Measurements from ENCODE around the gene LAYN.

Gene LAYN

DNA sequence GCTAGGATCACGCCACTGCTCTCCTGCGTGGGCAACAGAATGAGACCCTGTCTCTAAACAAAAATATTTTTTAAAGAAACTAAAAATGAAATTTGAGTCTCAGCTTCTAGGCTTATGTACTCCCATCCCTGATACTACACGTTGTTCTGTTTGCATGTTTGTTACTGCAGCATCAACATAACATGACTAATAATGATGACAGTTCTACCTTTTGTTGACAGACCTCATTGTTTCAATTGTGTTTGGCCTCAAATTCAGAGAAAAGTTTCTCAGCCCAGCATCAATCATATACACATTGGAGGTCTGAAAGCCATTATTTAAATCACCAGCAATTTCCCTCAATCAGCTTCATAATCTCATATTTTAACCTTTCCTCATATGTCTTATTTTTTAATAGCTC lies 20.8 kb downstream of the LAYN start:
- no peak for DNase-seq (ENCODE audit: low read depth, low spot score)
- Histone ChIP-seq H3K27me3 (ENCODE audit: control insufficient read depth, insufficient read depth, low read length) (no peaks in the 10 kb centered on the region), H3K4me3 (ENCODE audit: low read length) (no peak overlapping the region), H3K4me1 (ENCODE audit: control insufficient read depth, insufficient read depth, low read length) (no peaks in the 10 kb centered on the region; the same call in 1 of the 2 replicates), H3K36me3 (ENCODE audit: control insufficient read depth, insufficient read depth, low read length) (no peaks in the 10 kb centered on the region), H3K27ac (ENCODE audit: low read length) (no peak overlapping the region), H3K9me3 (ENCODE audit: control insufficient read depth, insufficient read depth, low read length) (no peaks in the 10 kb centered on the region)
- no CpG with 5 or more reads among the region's 3 CpGs for WGBS (ENCODE audit: insufficient coverage, insufficient read length)

DNA sequence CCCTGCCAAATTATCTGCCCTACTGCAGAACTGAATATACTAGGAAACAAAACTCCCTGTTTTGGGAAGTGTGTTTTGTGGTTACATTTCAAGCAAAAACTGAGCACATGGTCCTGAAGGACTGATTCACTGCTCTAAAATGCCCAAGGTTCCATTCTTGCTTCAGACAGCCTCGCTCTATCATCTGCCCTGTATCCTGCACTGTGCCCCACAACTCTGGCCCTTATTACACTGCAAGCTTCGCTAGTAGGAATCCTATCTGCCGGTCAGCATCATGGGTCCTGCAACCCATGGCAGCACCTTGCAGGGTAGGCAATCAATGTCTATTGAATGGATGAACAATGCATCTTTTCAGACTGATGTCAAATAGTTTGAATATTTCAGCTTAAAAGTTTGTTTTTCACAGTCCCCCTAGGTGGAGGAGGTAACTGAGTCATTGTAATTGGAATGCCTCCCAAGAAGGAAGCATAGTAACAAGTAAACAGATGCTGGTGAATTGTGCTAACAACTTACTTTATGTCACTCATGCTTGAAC lies 21.3 kb downstream of the LAYN start:
- Histone ChIP-seq H3K27me3 (ENCODE audit: control insufficient read depth, insufficient read depth, low read length) (no peaks in the 10 kb centered on the region), H3K4me3 (ENCODE audit: low read length) (no peak overlapping the region), H3K27ac (ENCODE audit: low read length) (no peak overlapping the region), H3K36me3 (ENCODE audit: control insufficient read depth, insufficient read depth, low read length) (no peaks in the 10 kb centered on the region), H3K4me1 (ENCODE audit: control insufficient read depth, insufficient read depth, low read length) (no peaks in the 10 kb centered on the region; the same call in 1 of the 2 replicates), H3K9me3 (ENCODE audit: control insufficient read depth, insufficient read depth, low read length) (no peaks in the 10 kb centered on the region)
- DNase-seq (ENCODE audit: low read depth, low spot score): no peak
- no CpG with 5 or more reads among the region's 3 CpGs for WGBS (ENCODE audit: insufficient coverage, insufficient read length)

DNA sequence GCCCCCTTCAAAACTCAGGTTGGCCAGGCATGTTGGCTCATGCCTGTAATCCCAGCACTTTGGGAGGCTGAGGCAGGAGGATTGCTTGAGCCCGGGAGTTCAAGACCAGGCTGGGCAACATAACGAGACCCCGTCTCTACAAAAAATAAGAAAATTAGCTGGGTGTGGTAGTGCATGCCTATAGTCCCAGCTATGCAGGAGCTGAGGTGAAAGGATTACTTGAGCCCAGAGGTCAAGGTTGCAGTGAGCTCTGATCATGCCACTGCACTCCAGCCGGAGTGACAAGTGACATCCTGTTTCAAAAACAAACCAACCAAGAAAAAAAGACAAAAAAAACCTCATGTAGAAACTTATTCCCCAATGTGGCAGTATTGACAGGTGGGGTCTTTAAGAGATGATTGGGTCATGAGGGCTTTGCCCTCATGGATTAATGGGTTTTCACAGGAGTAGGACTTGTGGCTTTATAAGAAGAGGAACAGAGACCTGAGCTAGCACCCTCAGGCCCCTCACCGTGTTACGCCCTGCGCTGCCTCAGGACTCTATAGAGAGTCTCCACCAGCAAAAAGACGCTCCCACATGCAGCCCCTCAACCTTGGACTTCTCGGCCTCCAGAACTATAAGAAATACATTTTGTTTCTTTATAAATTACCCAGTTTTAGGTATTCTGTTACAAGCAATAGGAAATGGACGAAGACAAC lies 22.3 kb downstream of the LAYN start:
- no peak overlapping the region for H3K27ac ChIP-seq (ENCODE audit: low read length)
- no peaks in the 10 kb centered on the region for H3K27me3 ChIP-seq (ENCODE audit: control insufficient read depth, insufficient read depth, low read length)
- H3K36me3 ChIP-seq (ENCODE audit: control insufficient read depth, insufficient read depth, low read length): no peaks in the 10 kb centered on the region
- H3K4me3 ChIP-seq (ENCODE audit: low read length): no peak overlapping the region
- H3K9me3 ChIP-seq (ENCODE audit: control insufficient read depth, insufficient read depth, low read length): no peaks in the 10 kb centered on the region
- WGBS (ENCODE audit: insufficient coverage, insufficient read length): no CpG with 5 or more reads among the region's 10 CpGs
- H3K4me1 ChIP-seq (ENCODE audit: control insufficient read depth, insufficient read depth, low read length): no peaks in the 10 kb centered on the region; the same call in 1 of the 2 replicates
- DNase-seq (ENCODE audit: low read depth, low spot score): no peak

DNA sequence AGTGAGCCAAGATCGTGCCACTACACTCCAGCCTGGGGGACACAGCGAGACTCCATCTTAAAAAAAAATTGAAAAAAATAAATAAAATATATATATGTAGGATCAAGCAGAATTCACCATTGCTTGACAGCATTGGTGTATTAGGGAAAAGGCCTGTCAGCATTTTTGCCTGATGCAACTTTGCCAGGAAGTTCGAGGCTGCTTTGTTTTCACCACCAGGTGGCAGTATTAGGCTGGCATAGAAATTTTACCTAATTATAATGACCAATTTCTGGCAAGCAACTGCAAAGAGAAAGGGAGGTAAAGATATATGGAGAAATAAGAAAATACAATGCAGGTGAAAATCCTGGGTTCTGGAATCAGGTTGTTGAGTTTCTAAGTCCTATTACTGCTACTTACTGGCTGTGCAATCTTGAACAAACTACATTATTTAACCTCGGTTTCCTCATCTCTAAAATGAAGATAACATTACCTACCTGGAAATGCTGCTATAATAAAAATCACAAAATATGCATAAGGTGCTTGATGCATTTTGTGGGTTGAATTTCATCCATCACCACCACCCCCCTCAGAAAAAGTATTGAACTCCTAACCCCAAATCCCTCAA lies 24.7 kb downstream of the LAYN start:
- H3K27me3 ChIP-seq (ENCODE audit: control insufficient read depth, insufficient read depth, low read length): no peaks in the 10 kb centered on the region
- H3K4me3 ChIP-seq (ENCODE audit: low read length): no peak overlapping the region
- no peaks in the 10 kb centered on the region for H3K36me3 ChIP-seq (ENCODE audit: control insufficient read depth, insufficient read depth, low read length)
- H3K9me3 ChIP-seq (ENCODE audit: control insufficient read depth, insufficient read depth, low read length): no peaks in the 10 kb centered on the region
- no CpG with 5 or more reads among the region's 4 CpGs for WGBS (ENCODE audit: insufficient coverage, insufficient read length)
- H3K4me1 ChIP-seq (ENCODE audit: control insufficient read depth, insufficient read depth, low read length): no peaks in the 10 kb centered on the region; the same call in 1 of the 2 replicates
- no peak overlapping the region for H3K27ac ChIP-seq (ENCODE audit: low read length)
- DNase-seq (ENCODE audit: low read depth, low spot score): peak; percentile 25

DNA sequence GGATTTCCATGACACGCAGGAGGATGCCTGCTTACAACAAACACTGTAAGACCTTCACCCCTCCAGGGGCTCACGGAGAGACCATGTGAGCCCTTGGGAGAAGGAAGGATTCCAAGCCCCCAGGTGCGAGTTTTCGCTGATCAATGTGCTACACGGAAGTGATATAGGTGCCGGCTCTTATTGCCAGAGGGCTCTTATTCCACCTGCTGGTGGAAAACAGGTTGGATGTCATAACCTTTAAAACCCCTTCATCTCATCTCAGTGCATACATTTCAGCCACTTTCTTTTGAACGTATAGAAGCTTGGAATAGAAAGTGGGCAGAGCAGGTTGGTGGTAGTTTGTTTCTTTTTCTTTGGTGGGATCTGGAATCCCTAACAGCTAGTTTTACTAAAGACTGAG lies 25.8 kb downstream of the LAYN start:
- Histone ChIP-seq H3K4me3 (ENCODE audit: low read length) (no peak overlapping the region), H3K27me3 (ENCODE audit: control insufficient read depth, insufficient read depth, low read length) (no peaks in the 10 kb centered on the region), H3K27ac (ENCODE audit: low read length) (no peak overlapping the region), H3K9me3 (ENCODE audit: control insufficient read depth, insufficient read depth, low read length) (no peaks in the 10 kb centered on the region), H3K4me1 (ENCODE audit: control insufficient read depth, insufficient read depth, low read length) (no peaks in the 10 kb centered on the region; the same call in 1 of the 2 replicates), H3K36me3 (ENCODE audit: control insufficient read depth, insufficient read depth, low read length) (no peaks in the 10 kb centered on the region)
- DNase-seq (ENCODE audit: low read depth, low spot score): no peak
- no CpG with 5 or more reads among the region's 7 CpGs for WGBS (ENCODE audit: insufficient coverage, insufficient read length)

DNA sequence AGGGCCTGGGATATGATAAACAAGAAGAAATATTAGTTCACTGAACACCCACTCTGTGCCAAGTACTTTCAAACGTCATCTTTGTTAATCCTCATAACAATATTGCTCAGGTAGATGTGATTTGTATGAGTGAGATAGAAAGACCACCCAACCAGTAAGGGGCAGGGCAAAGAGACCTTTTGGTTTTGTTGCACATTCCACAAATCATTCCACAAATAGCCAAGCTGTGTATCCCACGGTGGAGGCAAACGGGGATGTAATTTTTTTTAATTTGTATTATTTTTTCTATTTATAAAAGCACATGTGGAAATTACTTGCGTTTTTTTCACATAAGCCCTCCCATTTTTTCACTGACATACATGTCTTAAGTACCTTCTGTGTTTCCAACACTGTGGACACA lies 29.0 kb downstream of the LAYN start:
- Histone ChIP-seq H3K36me3 (ENCODE audit: control insufficient read depth, insufficient read depth, low read length) (no peaks in the 10 kb centered on the region), H3K27me3 (ENCODE audit: control insufficient read depth, insufficient read depth, low read length) (no peaks in the 10 kb centered on the region), H3K4me1 (ENCODE audit: control insufficient read depth, insufficient read depth, low read length) (no peaks in the 10 kb centered on the region), H3K4me3 (ENCODE audit: low read length) (no peak overlapping the region), H3K9me3 (ENCODE audit: control insufficient read depth, insufficient read depth, low read length) (no peaks in the 10 kb centered on the region), H3K27ac (ENCODE audit: low read length) (no peak overlapping the region)
- no peak for DNase-seq (ENCODE audit: low read depth, low spot score)
- WGBS (ENCODE audit: insufficient coverage, insufficient read length): no CpG with 5 or more reads among the region's 4 CpGs

DNA sequence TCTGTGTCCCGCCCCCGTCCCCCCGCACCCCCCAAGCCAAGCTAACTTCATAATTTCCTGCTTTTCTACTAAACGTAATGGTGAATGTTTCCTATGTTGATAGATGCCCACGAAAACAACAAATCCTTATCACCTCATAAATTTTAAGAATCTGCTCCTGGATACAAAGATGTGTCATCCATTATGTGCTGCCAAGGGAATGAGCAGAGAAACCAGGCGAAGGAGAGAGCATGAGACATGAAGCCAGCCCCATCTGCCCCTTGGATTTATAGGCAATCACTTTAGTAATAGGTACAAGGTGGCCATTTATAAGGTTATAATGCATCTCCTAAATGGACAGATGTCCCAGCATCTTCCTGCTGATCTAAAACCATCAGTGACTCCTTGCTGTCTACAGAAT lies 30.3 kb downstream of the LAYN start:
- H3K4me1 ChIP-seq (ENCODE audit: control insufficient read depth, insufficient read depth, low read length): no peaks in the 10 kb centered on the region
- WGBS (ENCODE audit: insufficient coverage, insufficient read length): no CpG with 5 or more reads among the region's 6 CpGs
- no peaks in the 10 kb centered on the region for H3K27me3 ChIP-seq (ENCODE audit: control insufficient read depth, insufficient read depth, low read length)
- H3K9me3 ChIP-seq (ENCODE audit: control insufficient read depth, insufficient read depth, low read length): no peaks in the 10 kb centered on the region
- no peak overlapping the region for H3K27ac ChIP-seq (ENCODE audit: low read length)
- DNase-seq (ENCODE audit: low read depth, low spot score): no peak
- H3K36me3 ChIP-seq (ENCODE audit: control insufficient read depth, insufficient read depth, low read length): no peaks in the 10 kb centered on the region
- no peak overlapping the region for H3K4me3 ChIP-seq (ENCODE audit: low read length)

DNA sequence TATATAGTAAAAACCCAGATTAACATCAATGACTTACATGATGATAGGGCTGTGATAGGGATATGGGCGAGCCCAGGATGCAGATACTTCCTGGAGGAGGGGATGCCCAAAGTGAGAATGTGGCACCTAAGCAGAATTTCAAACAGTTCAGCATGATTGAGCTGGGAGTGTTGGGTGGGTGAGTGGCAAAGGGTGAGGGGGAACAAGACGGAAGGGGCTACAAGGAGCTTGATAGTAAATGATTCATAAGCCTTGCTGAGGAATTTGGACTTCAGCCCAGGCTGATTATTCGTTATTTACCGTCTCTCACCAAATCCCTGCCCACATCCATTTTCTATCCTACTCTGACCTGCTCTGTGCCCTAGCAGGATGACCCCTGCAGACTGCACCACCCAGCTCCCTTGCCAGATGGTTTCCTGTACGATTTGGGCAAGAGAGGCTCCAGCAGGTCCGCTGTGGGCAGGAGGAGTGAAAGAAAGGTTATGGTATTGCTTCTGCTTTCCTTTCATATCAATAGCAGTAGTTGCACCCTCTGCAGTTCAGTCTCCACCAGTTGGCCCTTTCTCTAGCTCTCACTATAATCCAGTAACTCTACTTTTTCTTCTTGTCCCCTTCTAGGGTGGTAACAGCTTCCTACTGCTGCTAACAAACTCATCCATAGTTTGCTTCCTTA lies 31.4 kb downstream of the LAYN start:
- H3K27me3 ChIP-seq (ENCODE audit: control insufficient read depth, insufficient read depth, low read length): no peaks in the 10 kb centered on the region
- no peaks in the 10 kb centered on the region for H3K36me3 ChIP-seq (ENCODE audit: control insufficient read depth, insufficient read depth, low read length)
- WGBS (ENCODE audit: insufficient coverage, insufficient read length): no CpG with 5 or more reads among the region's 6 CpGs
- H3K4me3 ChIP-seq (ENCODE audit: low read length): no peak overlapping the region
- no peaks in the 10 kb centered on the region for H3K4me1 ChIP-seq (ENCODE audit: control insufficient read depth, insufficient read depth, low read length)
- H3K27ac ChIP-seq (ENCODE audit: low read length): no peak overlapping the region
- H3K9me3 ChIP-seq (ENCODE audit: control insufficient read depth, insufficient read depth, low read length): no peaks in the 10 kb centered on the region
- DNase-seq (ENCODE audit: low read depth, low spot score): no peak

DNA sequence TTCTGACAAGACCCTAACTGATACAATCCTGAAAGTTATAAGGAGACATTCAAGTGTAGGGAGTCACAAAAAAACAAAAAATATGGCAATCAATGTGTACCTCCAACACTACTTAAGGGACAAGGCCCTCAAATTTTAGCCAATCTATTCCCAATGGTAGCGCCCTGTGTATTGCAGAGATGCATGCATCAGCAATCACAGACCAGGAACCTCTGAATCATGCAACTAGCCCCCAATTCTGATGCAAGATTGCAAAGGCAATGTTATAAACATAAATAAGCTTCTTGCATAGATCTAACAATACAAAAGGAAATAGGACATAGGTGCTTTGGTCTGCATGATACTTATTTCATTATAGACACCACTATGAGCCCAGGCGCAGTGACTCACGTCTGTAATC lies 32.1 kb downstream of the LAYN start:
- Histone ChIP-seq H3K4me3 (ENCODE audit: low read length) (no peak overlapping the region), H3K9me3 (ENCODE audit: control insufficient read depth, insufficient read depth, low read length) (no peaks in the 10 kb centered on the region), H3K36me3 (ENCODE audit: control insufficient read depth, insufficient read depth, low read length) (no peaks in the 10 kb centered on the region), H3K4me1 (ENCODE audit: control insufficient read depth, insufficient read depth, low read length) (no peaks in the 10 kb centered on the region), H3K27me3 (ENCODE audit: control insufficient read depth, insufficient read depth, low read length) (no peaks in the 10 kb centered on the region), H3K27ac (ENCODE audit: low read length) (no peak overlapping the region)
- DNase-seq (ENCODE audit: low read depth, low spot score): no peak
- no CpG with 5 or more reads among the region's 3 CpGs for WGBS (ENCODE audit: insufficient coverage, insufficient read length)

DNA sequence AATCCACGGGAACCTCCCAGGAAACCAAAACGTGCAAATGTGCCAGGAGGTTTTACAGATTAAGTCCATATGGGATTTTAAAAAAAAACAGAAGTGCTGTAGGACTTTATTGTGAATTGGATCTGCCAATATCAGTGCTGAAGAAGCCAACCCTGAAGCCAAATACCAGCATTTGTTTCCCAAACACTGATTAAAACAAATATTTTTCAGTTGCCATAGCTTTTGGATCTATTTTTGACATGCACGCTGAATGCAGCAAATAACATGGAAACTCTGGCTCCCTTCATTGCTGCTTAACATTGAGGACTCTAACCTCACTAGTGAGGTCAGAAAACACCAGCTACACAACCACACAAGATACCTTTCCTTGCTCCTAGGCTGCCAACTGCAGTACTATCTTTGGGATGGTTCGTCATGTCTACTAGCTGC lies 33.3 kb downstream of the LAYN start:
- H3K36me3 ChIP-seq (ENCODE audit: control insufficient read depth, insufficient read depth, low read length): no peaks in the 10 kb centered on the region
- no peak overlapping the region for H3K27ac ChIP-seq (ENCODE audit: low read length)
- no CpG with 5 or more reads among the region's 4 CpGs for WGBS (ENCODE audit: insufficient coverage, insufficient read length)
- H3K9me3 ChIP-seq (ENCODE audit: control insufficient read depth, insufficient read depth, low read length): no peaks in the 10 kb centered on the region
- H3K4me3 ChIP-seq (ENCODE audit: low read length): no peak overlapping the region
- H3K27me3 ChIP-seq (ENCODE audit: control insufficient read depth, insufficient read depth, low read length): no peaks in the 10 kb centered on the region
- no peak for DNase-seq (ENCODE audit: low read depth, low spot score)
- H3K4me1 ChIP-seq (ENCODE audit: control insufficient read depth, insufficient read depth, low read length): no peaks in the 10 kb centered on the region

Measured in iPS DF 6.9 (cell line).